K562 (cell line): Measurements from ENCODE around the gene NSUN6. TPM values are rescaled to one million over a fixed set of nuclear protein-coding genes. Genes with fewer than 3 reads are reported as not detected.

Experiments
- ATF7 ChIP-seq: fragments of 450-650 bp; IDR thresholded peaks from 2 replicates; pipeline ENCODE4 v1.7.1; 2014; ENCODE audit warnings: mild to moderate bottlenecking, moderate library complexity
- BHLHE40 ChIP-seq: IDR thresholded peaks from 2 replicates; pipeline ENCODE4 v1.6.1; 2011; ENCODE audit warnings: low read length, improper control_type of control experiment
- CC2D1A ChIP-seq: fragments of 450-650 bp; IDR thresholded peaks from 2 replicates; pipeline ENCODE4 v1.6.1; 2017; ENCODE audit warnings: mild to moderate bottlenecking
- EZH2 ChIP-seq: IDR thresholded peaks from 2 replicates; pipeline ENCODE4 v1.6.1; 2012; ENCODE audit warnings: low read depth, mild to moderate bottlenecking, inconsistent platforms, low read length, borderline replicate concordance
- GABPB2 ChIP-seq: fragments of 250-450 bp; sonication (Bioruptor Pico); conservative IDR thresholded peaks from 2 replicates; pipeline ENCODE4 v1.5.1; 2021; ENCODE audit warnings: mild to moderate bottlenecking
- JUNB ChIP-seq: fragments of 450-650 bp; formaldehyde crosslinking; conservative IDR thresholded peaks from 2 replicates; pipeline ENCODE4 v1.4.0; 2020; ENCODE audit warnings: mild to moderate bottlenecking
- KDM5B ChIP-seq: fragments of 200-600 bp; sonication (generic); IDR thresholded peaks from 2 replicates; pipeline ENCODE4 v1.6.1; 2012; ENCODE audit warnings: low read depth, mild to moderate bottlenecking, moderate library complexity, low read length, control low read depth, inconsistent platforms; ENCODE audit not compliant: insufficient replicate concordance
- KLF1 ChIP-seq: fragments of 450-650 bp; IDR thresholded peaks from 2 replicates; pipeline ENCODE4 v1.6.1; 2016; ENCODE audit warnings: missing genetic modification characterization, missing compliant biosample characterization
- MED1 ChIP-seq: sonication (generic); formaldehyde crosslinking; IDR thresholded peaks from 2 replicates; pipeline ENCODE4 v1.8.1; 2023; ENCODE audit warnings: missing genetic modification reagents, borderline replicate concordance
- MYNN ChIP-seq, 2 experiments: sonication (generic); formaldehyde crosslinking in 1 of 2; IDR thresholded peaks; 2 replicates each; pipeline versions ENCODE4 v1.5.0 to v1.6.1; 2016 to 2020; ENCODE audit warnings: antibody characterized with exemption in 1 of 2, missing genetic modification reagents in 1 of 2
- PRPF4 ChIP-seq: fragments of 200-400 bp; formaldehyde crosslinking; IDR thresholded peaks from one replicate; pipeline ENCODE4 v1.6.1; 2017; ENCODE audit warnings: low read length, low read depth, mild to moderate bottlenecking; ENCODE audit not compliant: insufficient read depth, poor library complexity, severe bottlenecking
- RAD51 ChIP-seq: fragments of 450-650 bp; IDR thresholded peaks from 2 replicates; pipeline ENCODE4 v1.7.1; 2016; ENCODE audit warnings: low read depth, mild to moderate bottlenecking, borderline replicate concordance
- SAFB ChIP-seq: fragments of 200-400 bp; formaldehyde crosslinking; IDR thresholded peaks from 2 replicates; pipeline ENCODE4 v1.6.1; 2017; ENCODE audit warnings: low read depth, low read length, borderline replicate concordance
- SMC3 ChIP-seq: conservative IDR thresholded peaks from 2 replicates; pipeline ENCODE4 v1.6.1; 2011; ENCODE audit warnings: low read depth, low read length, improper control_type of control experiment; ENCODE audit not compliant: insufficient read depth
- TOE1 ChIP-seq, 2 experiments: fragments of 450-650 bp in 1 of 2; sonication (generic) in 1 of 2; formaldehyde crosslinking in 1 of 2; IDR thresholded peaks; 2 replicates each; pipeline versions ENCODE4 v1.7.1 to v1.8.0; 2016 to 2022; ENCODE audit warnings: borderline replicate concordance in 2 of 2, mild to moderate bottlenecking in 2 of 2, antibody characterized with exemption in 1 of 2, inconsistent platforms in 1 of 2, low read depth in 1 of 2, missing genetic modification reagents in 1 of 2, moderate library complexity in 1 of 2
- ZKSCAN1 ChIP-seq: fragments of 150-350 bp; IDR thresholded peaks from 2 replicates; pipeline ENCODE4 v1.6.1; 2016; ENCODE audit warnings: low read depth, low read length
- polyA plus RNA-seq, 8 experiments: library from polyadenylated mRNA; depleted of rRNA in 4 of 8; stranded (reverse) in 5 of 8; unstranded in 3 of 8; fragments of >200 nt; fragmentation: Nextera tagmentation in 2 of 8; fragmentation: Illumina TruSeq in 1 of 8; extraction: Ambion mirVana in 2 of 8; extraction: Trizol in 1 of 8; gene quantifications; 2 replicates each; pipeline versions ENCODE4 v1.2.1 to v1.2.3, GENCODE V29; 2011 to 2014; ENCODE audit warnings: inconsistent platforms in 1 of 8, missing spikeins in 1 of 8
- total RNA-seq, 7 experiments: library from RNA; depleted of rRNA in 6 of 7; stranded (reverse); fragments of >200 nt in 6 of 7; fragmentation: Illumina TruSeq in 2 of 7; extraction: Trizol in 2 of 7; gene quantifications; 2 replicates each; pipeline versions ENCODE4 v1.2.1 to v1.2.3, GENCODE V29; 2011 to 2021; ENCODE audit warnings: low replicate concordance in 1 of 7
- TF ChIP-seq, protein P1 (sequence below), 2 experiments: fragments of 450-650 bp in 1 of 2; sonication (generic) in 1 of 2; formaldehyde crosslinking; conservative IDR thresholded peaks; 2 replicates each; pipeline versions ENCODE4 v1.4.0 to v1.8.1; 2020 to 2022; ENCODE audit warnings: mild to moderate bottlenecking in 1 of 2, missing genetic modification reagents in 1 of 2
- TF ChIP-seq, protein P2 (sequence below), 2 experiments: fragments of 450-650 bp; IDR thresholded peaks; 2 replicates each; pipeline ENCODE4 v1.6.1; 2016; ENCODE audit warnings: mild to moderate bottlenecking in 2 of 2, borderline replicate concordance in 1 of 2, low read depth in 1 of 2, moderate library complexity in 1 of 2

The NSUN6 gene
- total and polyA plus RNA-seq, 9 of the 15 experiments (the other 6 are each of a cell fraction or from before 2014, with no cell fraction given) = 12.5 to 33.1 (median 24.2) TPM

DNA sequence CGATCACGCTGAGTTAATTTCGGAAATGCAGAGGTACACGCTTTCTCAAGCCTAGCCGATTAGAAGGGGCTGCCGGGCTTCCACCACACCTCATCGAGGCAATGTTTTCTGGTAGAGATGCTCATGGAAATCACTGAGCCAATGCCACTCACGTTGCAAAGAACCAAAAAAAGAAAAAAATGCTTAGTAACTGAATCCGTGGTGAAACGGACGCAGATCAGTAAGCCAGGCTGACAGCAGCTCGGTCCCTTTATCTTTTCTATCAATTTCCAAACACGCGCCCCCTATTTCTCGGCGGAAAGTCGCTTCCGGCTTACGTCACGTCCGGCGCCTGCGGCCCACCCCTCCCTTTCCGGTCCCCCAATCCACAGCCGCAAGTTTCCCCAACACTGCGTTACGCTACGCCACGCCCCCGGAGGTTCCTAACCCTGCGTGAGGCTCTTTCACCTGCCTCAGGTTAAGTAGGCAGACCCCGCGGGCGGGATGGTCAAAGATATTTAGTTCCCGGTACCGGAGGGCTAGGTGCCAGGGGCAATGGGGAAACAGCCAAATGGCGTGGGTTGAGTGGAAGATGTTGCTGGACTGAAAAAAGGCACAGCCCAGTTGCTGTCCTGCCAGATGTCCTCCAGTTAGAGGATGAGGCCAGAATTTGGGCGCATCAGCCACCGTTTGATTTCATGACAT lies at the start of gene NSUN6 (continued):
- no peak for TF ChIP-seq EZH2
- TF ChIP-seq SAFB = no peak
- no peak for TF ChIP-seq SMC3
- peak; percentile 58; the same call in 1 of the 2 replicates for TF ChIP-seq TOE1 (IDR thresholded peaks at IDR 0.05; ENCODE audit: borderline replicate concordance)
- TF ChIP-seq TOE1 (CRISPR knock-in tag; IDR thresholded peaks at IDR 0.05; ENCODE audit: borderline replicate concordance, low read depth) = no peak
- no peak for TF ChIP-seq MYNN (IDR thresholded peaks at IDR 0.05)
- no peak for TF ChIP-seq MYNN (CRISPR knock-in tag; IDR thresholded peaks at IDR 0.05)
- no peak for TF ChIP-seq MED1
- peak; percentile 73 for TF ChIP-seq KDM5B
- TF ChIP-seq CC2D1A = no peak
- TF ChIP-seq RAD51 = peak; percentile 30; the same call in 1 of the 2 replicates
- peak; percentile 86 for TF ChIP-seq ATF7
- TF ChIP-seq BHLHE40 = peak; percentile 55
- no peak for TF ChIP-seq JUNB (CRISPR knock-in tag)
- TF ChIP-seq, protein P1, sequence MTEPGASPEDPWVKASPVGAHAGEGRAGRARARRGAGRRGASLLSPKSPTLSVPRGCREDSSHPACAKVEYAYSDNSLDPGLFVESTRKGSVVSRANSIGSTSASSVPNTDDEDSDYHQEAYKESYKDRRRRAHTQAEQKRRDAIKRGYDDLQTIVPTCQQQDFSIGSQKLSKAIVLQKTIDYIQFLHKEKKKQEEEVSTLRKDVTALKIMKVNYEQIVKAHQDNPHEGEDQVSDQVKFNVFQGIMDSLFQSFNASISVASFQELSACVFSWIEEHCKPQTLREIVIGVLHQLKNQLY (CRISPR knock-in tag; conservative IDR thresholded peaks at IDR 0.05) = no peak
- TF ChIP-seq, protein P2, sequence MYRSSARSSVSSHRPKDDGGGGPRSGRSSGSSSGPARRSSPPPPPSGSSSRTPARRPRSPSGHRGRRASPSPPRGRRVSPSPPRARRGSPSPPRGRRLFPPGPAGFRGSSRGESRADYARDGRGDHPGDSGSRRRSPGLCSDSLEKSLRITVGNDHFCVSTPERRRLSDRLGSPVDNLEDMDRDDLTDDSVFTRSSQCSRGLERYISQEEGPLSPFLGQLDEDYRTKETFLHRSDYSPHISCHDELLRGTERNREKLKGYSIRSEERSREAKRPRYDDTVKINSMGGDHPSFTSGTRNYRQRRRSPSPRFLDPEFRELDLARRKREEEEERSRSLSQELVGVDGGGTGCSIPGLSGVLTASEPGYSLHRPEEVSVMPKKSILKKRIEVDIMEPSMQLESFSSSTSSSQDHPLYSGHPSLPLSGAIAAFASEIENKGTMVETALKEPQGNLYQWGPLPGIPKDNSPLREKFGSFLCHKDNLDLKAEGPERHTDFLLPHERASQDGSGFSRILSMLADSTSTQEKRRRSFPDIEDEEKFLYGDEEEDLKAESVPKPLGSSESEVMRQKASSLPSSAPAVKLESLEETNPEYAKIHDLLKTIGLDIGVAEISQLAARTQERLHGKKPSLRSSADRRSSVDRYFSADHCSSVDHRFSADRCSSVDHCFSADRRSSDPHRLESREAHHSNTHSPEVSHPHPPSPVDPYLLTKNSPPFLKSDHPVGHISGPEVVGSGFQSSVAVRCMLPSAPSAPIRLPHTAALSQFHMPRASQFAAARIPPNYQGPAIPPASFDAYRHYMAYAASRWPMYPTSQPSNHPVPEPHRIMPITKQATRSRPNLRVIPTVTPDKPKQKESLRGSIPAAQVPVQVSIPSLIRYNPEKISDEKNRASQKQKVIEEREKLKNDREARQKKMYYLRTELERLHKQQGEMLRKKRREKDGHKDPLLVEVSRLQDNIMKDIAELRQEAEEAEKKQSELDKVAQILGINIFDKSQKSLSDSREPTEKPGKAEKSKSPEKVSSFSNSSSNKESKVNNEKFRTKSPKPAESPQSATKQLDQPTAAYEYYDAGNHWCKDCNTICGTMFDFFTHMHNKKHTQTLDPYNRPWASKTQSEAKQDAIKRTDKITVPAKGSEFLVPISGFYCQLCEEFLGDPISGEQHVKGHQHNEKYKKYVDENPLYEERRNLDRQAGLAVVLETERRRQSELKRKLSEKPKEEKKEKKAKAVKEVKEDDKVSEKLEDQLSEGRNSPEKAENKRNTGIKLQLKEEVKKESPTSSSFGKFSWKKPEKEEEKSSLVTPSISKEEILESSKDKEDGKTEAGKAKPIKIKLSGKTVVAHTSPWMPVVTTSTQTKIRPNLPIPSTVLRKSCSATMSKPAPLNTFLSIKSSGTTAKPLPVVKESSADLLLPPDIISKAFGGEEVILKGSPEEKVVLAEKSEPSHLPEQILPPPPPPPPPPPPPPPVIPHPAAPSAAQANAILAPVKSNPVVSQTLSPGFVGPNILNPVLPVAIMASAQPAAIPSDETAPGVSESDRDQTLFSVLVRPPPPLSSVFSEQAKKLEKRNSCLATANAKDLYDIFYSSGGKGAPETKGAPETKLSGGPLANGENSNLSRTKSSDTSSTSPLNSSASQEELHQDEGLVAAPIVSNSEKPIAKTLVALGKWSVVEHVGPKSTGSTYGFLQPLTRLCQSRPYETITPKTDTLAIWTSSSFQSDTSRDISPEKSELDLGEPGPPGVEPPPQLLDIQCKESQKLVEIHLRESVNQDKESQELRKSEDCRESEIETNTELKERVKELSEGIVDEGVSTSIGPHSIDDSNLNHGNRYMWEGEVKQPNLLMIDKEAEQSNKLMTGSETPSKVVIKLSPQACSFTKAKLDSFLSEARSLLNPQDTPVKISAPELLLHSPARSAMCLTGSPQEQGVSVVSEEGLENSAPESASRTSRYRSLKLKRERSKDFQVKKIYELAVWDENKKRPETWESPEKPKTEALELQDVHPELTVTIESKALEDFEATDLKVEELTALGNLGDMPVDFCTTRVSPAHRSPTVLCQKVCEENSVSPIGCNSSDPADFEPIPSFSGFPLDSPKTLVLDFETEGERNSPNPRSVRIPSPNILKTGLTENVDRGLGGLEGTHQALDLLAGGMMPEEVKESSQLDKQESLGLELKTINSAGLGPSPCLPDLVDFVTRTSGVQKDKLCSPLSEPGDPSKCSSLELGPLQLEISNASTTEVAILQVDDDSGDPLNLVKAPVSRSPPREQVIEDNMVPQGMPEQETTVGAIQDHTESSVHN (IDR thresholded peaks at IDR 0.05; ENCODE audit: borderline replicate concordance in 1 of 2, low read depth in 1 of 2) = no peak
- peak; percentile 42; the same call in 1 of the 2 replicates for TF ChIP-seq ZKSCAN1
- TF ChIP-seq PRPF4 = no peak
- TF ChIP-seq GABPB2 (CRISPR knock-in tag) = no peak
- no peak for TF ChIP-seq KLF1 (tag)
